ENCODE results near the gene SLC44A1. TPM values are rescaled to one million over a fixed set of nuclear protein-coding genes. Genes with fewer than 3 reads are reported as not detected.

SLC44A1 gene
- total RNA-seq, 1 donor from 2014 or later = 55.2 TPM

GRCh38 chr9:105270711-105271110 lies 26.3 kb downstream of the SLC44A1 start:
- Histone ChIP-seq H3K9me3 (no peaks in the 10 kb centered on the region), H3K36me3 (no peaks in the 10 kb centered on the region), H3K27ac (no peak overlapping the region), H3K4me1 (no peaks in the 10 kb centered on the region), H3K27me3 (ENCODE audit: low read depth) (no peaks in the 10 kb centered on the region), H3K4me3 (no peak overlapping the region)
- ATAC-seq (no peak), DNase-seq (no peak)
- intact Hi-C loops (cut with DNase I) = no loop called here
- no peak for TF ChIP-seq CTCF (IDR thresholded peaks at IDR 0.05)

GRCh38 chr9:105273731-105274130 lies 29.3 kb downstream of the SLC44A1 start:
- DNase-seq (no peak), ATAC-seq (no peak)
- no peak overlapping the region for H3K27ac ChIP-seq
- H3K4me1 ChIP-seq = peaks cover 5% of the 10 kb centered on the region
- H3K4me3 ChIP-seq = no peak overlapping the region
- H3K9me3 ChIP-seq = no peaks in the 10 kb centered on the region
- no peaks in the 10 kb centered on the region for H3K27me3 ChIP-seq (ENCODE audit: low read depth)
- H3K36me3 ChIP-seq = no peaks in the 10 kb centered on the region
- intact Hi-C loops (cut with DNase I) = no loop called here
- no peak for TF ChIP-seq CTCF (IDR thresholded peaks at IDR 0.05)

- TF ChIP-seq CTCF (IDR thresholded peaks at IDR 0.05) = no peak
- Histone ChIP-seq H3K9me3 (no peaks in the 10 kb centered on the region), H3K27me3 (ENCODE audit: low read depth) (no peaks in the 10 kb centered on the region), H3K4me1 (peaks cover 5% of the 10 kb centered on the region), H3K36me3 (no peaks in the 10 kb centered on the region), H3K27ac (no peak overlapping the region), H3K4me3 (no peak overlapping the region)
- no peak for ATAC-seq
- intact Hi-C loops (cut with DNase I) = no loop called here
- DNase-seq = no peak
Observed at GRCh38 chr9:105275111-105275510, 30.7 kb downstream of the SLC44A1 start.

DNA sequence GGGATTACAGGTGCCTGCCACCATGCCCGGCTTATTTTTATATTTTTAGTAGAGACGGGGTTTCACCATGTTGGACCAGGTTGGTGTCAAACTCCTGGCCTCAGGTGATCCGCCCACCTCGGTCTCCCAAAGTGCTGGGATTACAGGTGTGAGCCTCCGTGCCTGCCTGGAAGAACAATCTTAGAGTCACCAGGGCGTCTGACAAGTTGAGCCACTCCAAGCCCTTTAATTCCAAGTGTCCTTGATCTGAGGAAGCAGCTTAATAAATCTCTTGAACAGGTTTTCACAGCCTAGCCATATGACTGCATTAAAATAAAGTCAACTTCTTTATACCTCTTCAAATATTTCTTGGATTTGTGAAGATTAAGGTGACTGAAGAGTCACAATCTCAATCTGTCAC lies 31.5 kb downstream of the SLC44A1 start:
- intact Hi-C loops (cut with DNase I) = no loop called here
- TF ChIP-seq CTCF (IDR thresholded peaks at IDR 0.05) = no peak
- no peaks in the 10 kb centered on the region for H3K9me3 ChIP-seq
- ATAC-seq = peak; percentile 57 to 79
- no peak overlapping the region for H3K4me3 ChIP-seq
- peaks cover 5% of the 10 kb centered on the region for H3K4me1 ChIP-seq
- no peaks in the 10 kb centered on the region for H3K36me3 ChIP-seq
- no peaks in the 10 kb centered on the region for H3K27me3 ChIP-seq (ENCODE audit: low read depth)
- H3K27ac ChIP-seq = no peak overlapping the region
- DNase-seq = no peak

DNA sequence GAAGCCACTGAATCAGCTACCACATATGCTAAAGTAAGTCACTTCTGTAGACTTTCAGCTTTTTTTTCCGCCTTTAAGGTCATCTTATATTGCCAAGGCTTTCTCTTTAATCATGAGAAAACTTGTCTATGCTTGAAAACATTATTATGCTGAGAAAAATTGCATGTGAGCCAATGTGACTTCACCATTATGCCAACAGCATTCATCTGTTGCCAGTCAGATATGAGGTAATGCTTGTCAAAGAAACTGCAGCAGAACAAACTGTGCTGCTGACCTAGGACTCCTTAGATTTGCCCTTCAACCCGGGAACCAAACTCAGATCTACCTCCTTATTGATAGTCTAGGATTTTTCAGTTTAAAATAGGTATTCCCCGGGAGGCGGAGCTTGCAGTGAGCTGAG lies 34.3 kb downstream of the SLC44A1 start:
- Histone ChIP-seq H3K4me1 (peaks cover 5% of the 10 kb centered on the region), H3K27me3 (ENCODE audit: low read depth) (no peaks in the 10 kb centered on the region), H3K9me3 (no peaks in the 10 kb centered on the region), H3K4me3 (no peak overlapping the region), H3K27ac (no peak overlapping the region), H3K36me3 (no peaks in the 10 kb centered on the region)
- no peak for TF ChIP-seq CTCF (IDR thresholded peaks at IDR 0.05)
- no peak for ATAC-seq
- intact Hi-C loops (cut with DNase I) = no loop called here
- DNase-seq = no peak

DNA sequence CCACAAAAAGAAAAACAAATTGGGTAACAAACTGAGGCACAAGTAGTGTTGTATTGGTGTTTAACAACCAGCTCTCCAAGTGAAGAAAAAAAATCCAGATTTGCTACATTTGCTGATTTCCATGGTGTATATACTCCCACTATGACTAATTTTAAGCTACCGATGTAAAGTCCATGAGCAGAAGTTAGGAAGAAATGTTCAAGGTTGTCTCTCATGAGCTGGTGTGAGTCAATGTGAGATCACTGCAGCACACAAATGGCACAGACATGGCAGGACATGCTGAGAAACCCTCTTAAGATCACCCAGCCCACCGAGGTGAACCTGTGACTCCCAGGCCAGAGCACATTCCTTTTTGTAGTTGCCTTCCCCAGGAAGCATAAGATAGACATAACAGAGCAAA lies 36.2 kb downstream of the SLC44A1 start:
- DNase-seq = no peak

More for the DNA sequence above, 36.2 kb downstream of the SLC44A1 start:
- peaks cover 5% of the 10 kb centered on the region for H3K4me1 ChIP-seq
- no peaks in the 10 kb centered on the region for H3K27me3 ChIP-seq (ENCODE audit: low read depth)
- no peak overlapping the region for H3K27ac ChIP-seq
- intact Hi-C loops (cut with DNase I) = no loop called here
- TF ChIP-seq CTCF (IDR thresholded peaks at IDR 0.05) = no peak
- H3K4me3 ChIP-seq = no peak overlapping the region
- ATAC-seq = no peak
- no peaks in the 10 kb centered on the region for H3K9me3 ChIP-seq
- no peaks in the 10 kb centered on the region for H3K36me3 ChIP-seq
